Esophagus muscularis mucosa (tissue), 4 donors: Measurements from ENCODE around the gene SLITRK2.

Experiments
- EP300 ChIP-seq: sonication (generic); formaldehyde crosslinking; IDR thresholded peaks from one replicate; pipeline ENCODE4 v1.6.1; 2017; ENCODE audit warnings: antibody characterized with exemption
- POLR2A ChIP-seq: fragments of 450-650 bp; IDR thresholded peaks from one replicate; pipeline ENCODE4 v1.6.1; 2017; ENCODE audit warnings: antibody characterized with exemption, moderate library complexity, mild to moderate bottlenecking, low read depth
- POLR2AphosphoS5 ChIP-seq, 2 donors: sonication (generic); formaldehyde crosslinking; IDR thresholded peaks; one replicate each; pipeline ENCODE4 v1.6.1; 2017; ENCODE audit warnings: antibody characterized with exemption in 2 of 2
- TF ChIP-seq, protein P1 (sequence below), 3 experiments: fragments of 200-600 bp in 2 of 3; fragments of 450-650 bp in 1 of 3; sonication (generic) in 2 of 3; IDR thresholded peaks; one replicate each; pipeline ENCODE4 v1.5.1; 2017 to 2019; ENCODE audit warnings: antibody characterized with exemption in 3 of 3, mild to moderate bottlenecking in 2 of 3, moderate library complexity in 1 of 3

- TF ChIP-seq, protein P1, sequence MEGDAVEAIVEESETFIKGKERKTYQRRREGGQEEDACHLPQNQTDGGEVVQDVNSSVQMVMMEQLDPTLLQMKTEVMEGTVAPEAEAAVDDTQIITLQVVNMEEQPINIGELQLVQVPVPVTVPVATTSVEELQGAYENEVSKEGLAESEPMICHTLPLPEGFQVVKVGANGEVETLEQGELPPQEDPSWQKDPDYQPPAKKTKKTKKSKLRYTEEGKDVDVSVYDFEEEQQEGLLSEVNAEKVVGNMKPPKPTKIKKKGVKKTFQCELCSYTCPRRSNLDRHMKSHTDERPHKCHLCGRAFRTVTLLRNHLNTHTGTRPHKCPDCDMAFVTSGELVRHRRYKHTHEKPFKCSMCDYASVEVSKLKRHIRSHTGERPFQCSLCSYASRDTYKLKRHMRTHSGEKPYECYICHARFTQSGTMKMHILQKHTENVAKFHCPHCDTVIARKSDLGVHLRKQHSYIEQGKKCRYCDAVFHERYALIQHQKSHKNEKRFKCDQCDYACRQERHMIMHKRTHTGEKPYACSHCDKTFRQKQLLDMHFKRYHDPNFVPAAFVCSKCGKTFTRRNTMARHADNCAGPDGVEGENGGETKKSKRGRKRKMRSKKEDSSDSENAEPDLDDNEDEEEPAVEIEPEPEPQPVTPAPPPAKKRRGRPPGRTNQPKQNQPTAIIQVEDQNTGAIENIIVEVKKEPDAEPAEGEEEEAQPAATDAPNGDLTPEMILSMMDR (IDR thresholded peaks at IDR 0.05) = no peak
- TF ChIP-seq POLR2AphosphoS5 (IDR thresholded peaks at IDR 0.05) (no peak), POLR2A (no peak), EP300 (no peak)
Observed at GRCh38 chrX:145813081-145813480, 4.5 kb upstream of the SLITRK2 start.
